Progenitor cell of endocrine pancreas (in vitro differentiated cells): ENCODE measurements around the gene OR7C1. TPM values are rescaled to one million over a fixed set of nuclear protein-coding genes. Genes with fewer than 3 reads are reported as not detected.

Experiments
- DNase-seq: peaks from one replicate; pipeline ENCODE4 v3.0.0; 2021; ENCODE audit warnings: low spot score; ENCODE audit not compliant: unreplicated experiment
- H3K27ac Mint-ChIP-seq: 2 replicates; pipeline ENCODE4 v1.8.0; 2021; ENCODE audit warnings: mild to moderate bottlenecking, moderate library complexity, mixed read lengths
- H3K27me3 Mint-ChIP-seq: 2 replicates; pipeline ENCODE4 v1.8.0; 2021; ENCODE audit warnings: mixed read lengths
- H3K36me3 Mint-ChIP-seq: 2 replicates; pipeline ENCODE4 v1.8.0; 2022; ENCODE audit warnings: mixed read lengths; ENCODE audit not compliant: insufficient read depth
- H3K4me1 Mint-ChIP-seq: 2 replicates; pipeline ENCODE4 v1.8.0; 2021; ENCODE audit warnings: low read depth, mixed read lengths
- H3K4me3 Mint-ChIP-seq: 2 replicates; pipeline ENCODE4 v1.8.0; 2021; ENCODE audit warnings: low read depth, mild to moderate bottlenecking, moderate library complexity, mixed read lengths
- H3K9me3 Mint-ChIP-seq: 2 replicates; pipeline ENCODE4 v1.8.0; 2021; ENCODE audit warnings: low read depth, mixed read lengths
- total RNA-seq: library from RNA; stranded (reverse); gene quantifications from 2 replicates; pipeline ENCODE4 v1.2.1, GENCODE V29; 2021
- TF ChIP-seq, protein P1 (sequence below): fragments of 200-600 bp; sonication (generic); IDR thresholded peaks from one replicate; pipeline ENCODE4 v1.5.0; 2021; ENCODE audit warnings: antibody characterized with exemption, mild to moderate bottlenecking; ENCODE audit not compliant: unreplicated experiment

OR7C1 gene
- total RNA-seq, 1 donor from 2014 or later = not detected

DNA sequence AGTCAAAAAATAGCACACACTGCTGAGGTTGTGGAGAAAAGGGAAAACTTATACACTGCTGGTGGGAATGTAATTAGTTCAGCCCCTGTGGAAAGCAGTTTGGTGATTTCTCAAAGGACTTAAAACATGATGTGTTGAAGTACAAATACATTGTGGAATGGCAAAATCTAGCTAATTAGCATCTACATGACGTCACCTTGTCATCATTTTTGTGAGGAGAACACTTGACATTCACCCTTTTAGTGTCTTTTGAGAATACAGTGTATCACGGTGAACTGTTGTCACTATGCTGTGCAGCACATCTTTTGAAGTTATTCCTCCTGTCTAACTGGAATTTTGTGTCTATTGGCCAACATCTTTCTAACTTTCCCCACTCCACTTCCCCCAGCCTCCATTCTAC lies 8.2 kb upstream of the OR7C1 start:
- Mint-ChIP-seq H3K36me3 (peaks cover 3% of the 10 kb centered on the region), H3K9me3 (peaks cover 57% of the 10 kb centered on the region), H3K27me3 (no peaks in the 10 kb centered on the region), H3K27ac (no peak overlapping the region), H3K4me3 (no peak overlapping the region), H3K4me1 (no peaks in the 10 kb centered on the region)
- TF ChIP-seq, protein P1, sequence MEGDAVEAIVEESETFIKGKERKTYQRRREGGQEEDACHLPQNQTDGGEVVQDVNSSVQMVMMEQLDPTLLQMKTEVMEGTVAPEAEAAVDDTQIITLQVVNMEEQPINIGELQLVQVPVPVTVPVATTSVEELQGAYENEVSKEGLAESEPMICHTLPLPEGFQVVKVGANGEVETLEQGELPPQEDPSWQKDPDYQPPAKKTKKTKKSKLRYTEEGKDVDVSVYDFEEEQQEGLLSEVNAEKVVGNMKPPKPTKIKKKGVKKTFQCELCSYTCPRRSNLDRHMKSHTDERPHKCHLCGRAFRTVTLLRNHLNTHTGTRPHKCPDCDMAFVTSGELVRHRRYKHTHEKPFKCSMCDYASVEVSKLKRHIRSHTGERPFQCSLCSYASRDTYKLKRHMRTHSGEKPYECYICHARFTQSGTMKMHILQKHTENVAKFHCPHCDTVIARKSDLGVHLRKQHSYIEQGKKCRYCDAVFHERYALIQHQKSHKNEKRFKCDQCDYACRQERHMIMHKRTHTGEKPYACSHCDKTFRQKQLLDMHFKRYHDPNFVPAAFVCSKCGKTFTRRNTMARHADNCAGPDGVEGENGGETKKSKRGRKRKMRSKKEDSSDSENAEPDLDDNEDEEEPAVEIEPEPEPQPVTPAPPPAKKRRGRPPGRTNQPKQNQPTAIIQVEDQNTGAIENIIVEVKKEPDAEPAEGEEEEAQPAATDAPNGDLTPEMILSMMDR = no peak
- no peak for DNase-seq

DNA sequence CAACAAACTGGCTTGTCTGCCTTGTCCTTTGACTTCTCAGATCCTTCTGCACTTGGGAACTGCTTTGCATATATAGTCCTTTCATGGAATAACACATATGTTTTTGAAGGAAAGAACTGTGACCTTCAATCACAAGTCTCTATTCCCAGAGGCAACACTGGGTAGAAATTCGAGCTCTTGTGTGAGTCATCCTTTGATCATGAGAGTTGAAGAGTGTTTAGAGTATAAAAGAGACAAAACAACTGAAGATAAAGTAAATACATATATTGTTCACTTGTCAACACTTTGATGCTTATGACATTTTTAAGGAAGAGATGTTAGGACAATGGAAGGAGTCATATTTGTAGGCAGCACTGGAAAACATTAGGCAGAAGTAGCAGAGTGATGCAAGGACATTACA lies 5.2 kb upstream of the OR7C1 start:
- Mint-ChIP-seq H3K36me3 (peaks cover 3% of the 10 kb centered on the region), H3K9me3 (peaks cover 47% of the 10 kb centered on the region), H3K27ac (no peak overlapping the region), H3K4me3 (no peak overlapping the region), H3K4me1 (no peaks in the 10 kb centered on the region), H3K27me3 (no peaks in the 10 kb centered on the region)
- TF ChIP-seq, protein P1 = no peak
- DNase-seq = no peak

DNA sequence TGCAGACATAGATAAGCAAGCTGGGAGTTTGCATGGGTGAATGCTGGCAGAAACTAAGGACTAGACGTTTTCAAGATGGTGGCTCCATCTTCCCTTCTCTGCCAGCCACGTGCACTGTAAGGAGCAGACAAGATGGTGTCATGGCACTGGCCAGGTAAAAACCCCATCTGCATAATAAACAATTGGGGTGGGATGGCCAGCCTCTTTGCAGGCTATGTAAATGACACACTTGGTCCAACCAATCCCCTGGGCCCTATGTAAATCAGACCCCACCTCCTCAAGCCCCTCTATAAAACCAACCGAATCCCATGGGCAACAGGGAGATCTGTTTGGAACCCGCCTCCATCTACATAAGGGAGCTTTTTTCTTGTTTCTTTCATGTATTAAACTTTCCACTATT lies 2.4 kb upstream of the OR7C1 start:
- Mint-ChIP-seq H3K4me1 (no peaks in the 10 kb centered on the region), H3K9me3 (peaks cover 40% of the 10 kb centered on the region), H3K4me3 (no peak overlapping the region), H3K27me3 (no peaks in the 10 kb centered on the region), H3K27ac (no peak overlapping the region), H3K36me3 (no peaks in the 10 kb centered on the region)
- TF ChIP-seq, protein P1 = no peak
- no peak for DNase-seq

DNA sequence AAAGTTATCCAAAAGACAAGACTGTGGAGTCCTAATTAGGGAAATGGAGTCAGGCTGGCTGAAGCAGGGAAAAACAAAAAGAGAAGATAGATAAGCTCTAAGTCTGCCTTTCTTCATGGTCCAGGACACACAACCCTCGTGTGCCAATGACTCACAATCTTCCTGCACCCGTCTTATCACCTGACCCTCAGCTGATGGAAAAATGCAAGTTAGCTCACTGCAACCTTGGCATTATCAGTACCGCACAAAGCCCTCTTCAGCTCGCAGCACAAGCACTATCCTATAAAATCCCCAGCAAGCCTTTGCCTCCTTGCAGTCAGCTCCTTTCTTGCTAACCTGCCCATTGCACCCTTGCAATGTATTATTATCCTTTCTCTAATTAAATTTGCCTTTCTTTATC lies 4.3 kb downstream of the OR7C1 start:
- Mint-ChIP-seq H3K27ac (no peak overlapping the region), H3K4me1 (no peaks in the 10 kb centered on the region), H3K36me3 (no peaks in the 10 kb centered on the region), H3K9me3 (peaks cover 51% of the 10 kb centered on the region), H3K27me3 (no peaks in the 10 kb centered on the region), H3K4me3 (no peak overlapping the region)
- DNase-seq = no peak
- TF ChIP-seq, protein P1 = no peak

DNA sequence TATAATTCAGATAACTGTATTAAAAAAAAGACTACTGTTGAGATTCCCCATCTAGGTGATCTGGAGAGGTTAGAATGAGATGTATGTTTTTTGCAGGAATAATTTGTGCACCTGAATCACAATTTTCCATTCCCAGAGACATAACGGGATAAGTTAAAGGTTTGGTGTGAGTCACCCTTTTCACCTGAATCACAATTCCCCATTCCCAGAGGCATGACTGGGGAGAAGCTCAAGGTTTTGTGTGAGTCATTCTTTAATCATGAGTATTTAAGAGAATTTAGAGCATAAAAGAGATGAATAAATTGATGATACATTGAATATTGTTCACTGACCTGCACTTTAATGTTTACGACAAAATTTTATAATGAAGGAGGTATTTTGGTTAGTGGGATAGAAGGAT lies 9.0 kb downstream of the OR7C1 start:
- Mint-ChIP-seq H3K27me3 (no peaks in the 10 kb centered on the region), H3K36me3 (peaks cover 1% of the 10 kb centered on the region), H3K9me3 (peaks cover 63% of the 10 kb centered on the region), H3K4me3 (no peak overlapping the region), H3K27ac (no peak overlapping the region), H3K4me1 (no peaks in the 10 kb centered on the region)
- TF ChIP-seq, protein P1 = no peak
- DNase-seq = no peak
